ENCODE measurements around the gene LPP.
"Not testable (repeated sequence)": the region's sequence is repeated elsewhere in the genome, so short reads cannot be mapped to it uniquely, and the experiment has no call there.

The LPP gene

GRCh38 chr3:188620752-188621151, 466.8 kb downstream of the LPP start:
- no peak for DNase-seq

- peak; percentile 88 for DNase-seq
Measured at GRCh38 chr3:188624384-188624783, 470.4 kb downstream of the LPP start.

- DNase-seq: no peak
Measured at GRCh38 chr3:188624828-188625227, 470.9 kb downstream of the LPP start.

GRCh38 chr3:188627652-188628051, 473.7 kb downstream of the LPP start:
- peak; percentile 94 for DNase-seq

- DNase-seq: peak; percentile 96
Measured at GRCh38 chr3:188631291-188632010, 477.5 kb downstream of the LPP start.

- DNase-seq: no peak
Measured at GRCh38 chr3:188633206-188633605, 479.2 kb downstream of the LPP start.

- no peak for DNase-seq
Measured at GRCh38 chr3:188634285-188634684, 480.3 kb downstream of the LPP start.

GRCh38 chr3:188635258-188636042, 481.5 kb downstream of the LPP start:
- DNase-seq: no peak

- DNase-seq: not testable (repeated sequence)
Measured at GRCh38 chr3:188636292-188636691, 482.3 kb downstream of the LPP start.

- DNase-seq: no peak
Measured at GRCh38 chr3:188641076-188641475, 487.1 kb downstream of the LPP start.

- no peak for DNase-seq
Measured at GRCh38 chr3:188643736-188644135, 489.8 kb downstream of the LPP start.

GRCh38 chr3:188646592-188646991, 492.6 kb downstream of the LPP start:
- DNase-seq: no peak

GRCh38 chr3:188647237-188647636, 493.3 kb downstream of the LPP start:
- no peak for DNase-seq

- DNase-seq: peak; percentile 68
Measured at GRCh38 chr3:188649521-188649920, 495.6 kb downstream of the LPP start.

- DNase-seq: peak; percentile 74
Measured at GRCh38 chr3:188656196-188656982, 502.4 kb downstream of the LPP start.

- no peak for DNase-seq
Measured at GRCh38 chr3:188658606-188659005, 504.6 kb downstream of the LPP start.

GRCh38 chr3:188659449-188660090, 505.6 kb downstream of the LPP start:
- DNase-seq: no peak

- DNase-seq: no peak
Measured at GRCh38 chr3:188660415-188660814, 506.5 kb downstream of the LPP start.

- no peak for DNase-seq
Measured at GRCh38 chr3:188661806-188662205, 507.8 kb downstream of the LPP start.

GRCh38 chr3:188662214-188662613, 508.3 kb downstream of the LPP start:
- DNase-seq: no peak

GRCh38 chr3:188662795-188663194, 508.8 kb downstream of the LPP start:
- DNase-seq: no peak

- no peak for DNase-seq
Measured at GRCh38 chr3:188663839-188664238, 509.9 kb downstream of the LPP start.

GRCh38 chr3:188664795-188665194, 510.8 kb downstream of the LPP start:
- DNase-seq: peak; percentile 38

Data from HCEC 1CT (cell line).